Retinal pigment epithelial cell (primary cell): ENCODE measurements around the gene SLC6A5.

Source experiments
- DNase-seq: peaks from one replicate; pipeline ENCODE4 v3.0.0-alpha.2; 2010; ENCODE audit warnings: low read depth
- H3K4me3 ChIP-seq: 2 replicates; pipeline ENCODE4 v1.5.1; 2011; ENCODE audit warnings: mild to moderate bottlenecking, low read length, control low read depth, moderate library complexity
- CTCF ChIP-seq: conservative IDR thresholded peaks from 2 replicates; pipeline ENCODE4 v1.5.1; 2011; ENCODE audit warnings: low read depth, low read length, control low read depth, inconsistent platforms

Gene SLC6A5

GRCh38 chr11:20604864-20605601 is 5.6 kb downstream of the SLC6A5 start:
- no peak for TF ChIP-seq CTCF
- DNase-seq, result no peak
- H3K4me3 ChIP-seq, result no peak overlapping the region

GRCh38 chr11:20605602-20606091 is 6.2 kb downstream of the SLC6A5 start:
- H3K4me3 ChIP-seq, result no peak overlapping the region
- DNase-seq, result no peak
- no peak for TF ChIP-seq CTCF

- no peak for DNase-seq
- TF ChIP-seq CTCF, result no peak
- H3K4me3 ChIP-seq, result no peak overlapping the region
Measured at GRCh38 chr11:20608934-20609333, 9.5 kb downstream of the SLC6A5 start.

GRCh38 chr11:20609727-20610707 is 10.6 kb downstream of the SLC6A5 start:
- H3K4me3 ChIP-seq, result no peak overlapping the region
- peak; percentile 94 for TF ChIP-seq CTCF
- peak; percentile 2 for DNase-seq

GRCh38 chr11:20610825-20611224 is 11.4 kb downstream of the SLC6A5 start:
- no peak for DNase-seq
- TF ChIP-seq CTCF, result no peak
- no peak overlapping the region for H3K4me3 ChIP-seq

- no peak for TF ChIP-seq CTCF
- DNase-seq, result no peak
- H3K4me3 ChIP-seq, result no peak overlapping the region
Measured at GRCh38 chr11:20611445-20611844, 12.0 kb downstream of the SLC6A5 start.

- TF ChIP-seq CTCF, result no peak
Measured at GRCh38 chr11:20611892-20612291, 12.5 kb downstream of the SLC6A5 start.

More at GRCh38 chr11:20611892-20612291, 12.5 kb downstream of the SLC6A5 start:
- no peak for DNase-seq
- no peak overlapping the region for H3K4me3 ChIP-seq
